ENCODE measurements around the gene ATRAID. TPM values are rescaled to one million over a fixed set of nuclear protein-coding genes. Genes with fewer than 3 reads are reported as not detected.

Gene ATRAID
- total RNA-seq, 1 donor = 216 TPM

DNA sequence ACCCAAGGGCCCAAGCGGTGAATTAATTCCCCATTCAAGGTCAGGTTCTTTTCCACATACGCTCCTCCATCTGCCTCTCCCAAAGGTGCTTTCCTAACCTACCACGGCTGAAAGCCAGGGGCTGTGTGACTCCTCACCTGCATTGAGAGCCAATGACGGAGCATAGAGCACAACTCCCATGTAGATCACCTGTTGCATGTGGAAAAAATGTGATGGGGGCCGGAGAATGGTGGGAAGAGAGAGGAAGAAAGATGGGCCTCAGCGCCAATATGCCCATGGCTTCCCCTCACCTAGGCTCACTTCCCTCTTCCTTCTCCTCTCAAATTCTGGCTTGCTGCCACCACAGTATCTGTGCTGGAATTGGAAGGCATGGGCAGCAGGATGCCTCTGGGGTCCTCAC is 5.5 kb upstream of the ATRAID start:
- DNase-seq (ENCODE audit: low read depth) = no peak
- no peak overlapping the region for H3K4me3 ChIP-seq (ENCODE audit: low read depth, low read length)
- TF ChIP-seq, protein P1, sequence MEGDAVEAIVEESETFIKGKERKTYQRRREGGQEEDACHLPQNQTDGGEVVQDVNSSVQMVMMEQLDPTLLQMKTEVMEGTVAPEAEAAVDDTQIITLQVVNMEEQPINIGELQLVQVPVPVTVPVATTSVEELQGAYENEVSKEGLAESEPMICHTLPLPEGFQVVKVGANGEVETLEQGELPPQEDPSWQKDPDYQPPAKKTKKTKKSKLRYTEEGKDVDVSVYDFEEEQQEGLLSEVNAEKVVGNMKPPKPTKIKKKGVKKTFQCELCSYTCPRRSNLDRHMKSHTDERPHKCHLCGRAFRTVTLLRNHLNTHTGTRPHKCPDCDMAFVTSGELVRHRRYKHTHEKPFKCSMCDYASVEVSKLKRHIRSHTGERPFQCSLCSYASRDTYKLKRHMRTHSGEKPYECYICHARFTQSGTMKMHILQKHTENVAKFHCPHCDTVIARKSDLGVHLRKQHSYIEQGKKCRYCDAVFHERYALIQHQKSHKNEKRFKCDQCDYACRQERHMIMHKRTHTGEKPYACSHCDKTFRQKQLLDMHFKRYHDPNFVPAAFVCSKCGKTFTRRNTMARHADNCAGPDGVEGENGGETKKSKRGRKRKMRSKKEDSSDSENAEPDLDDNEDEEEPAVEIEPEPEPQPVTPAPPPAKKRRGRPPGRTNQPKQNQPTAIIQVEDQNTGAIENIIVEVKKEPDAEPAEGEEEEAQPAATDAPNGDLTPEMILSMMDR (IDR thresholded peaks at IDR 0.05; ENCODE audit: insufficient read depth, low read length) = no peak

DNA sequence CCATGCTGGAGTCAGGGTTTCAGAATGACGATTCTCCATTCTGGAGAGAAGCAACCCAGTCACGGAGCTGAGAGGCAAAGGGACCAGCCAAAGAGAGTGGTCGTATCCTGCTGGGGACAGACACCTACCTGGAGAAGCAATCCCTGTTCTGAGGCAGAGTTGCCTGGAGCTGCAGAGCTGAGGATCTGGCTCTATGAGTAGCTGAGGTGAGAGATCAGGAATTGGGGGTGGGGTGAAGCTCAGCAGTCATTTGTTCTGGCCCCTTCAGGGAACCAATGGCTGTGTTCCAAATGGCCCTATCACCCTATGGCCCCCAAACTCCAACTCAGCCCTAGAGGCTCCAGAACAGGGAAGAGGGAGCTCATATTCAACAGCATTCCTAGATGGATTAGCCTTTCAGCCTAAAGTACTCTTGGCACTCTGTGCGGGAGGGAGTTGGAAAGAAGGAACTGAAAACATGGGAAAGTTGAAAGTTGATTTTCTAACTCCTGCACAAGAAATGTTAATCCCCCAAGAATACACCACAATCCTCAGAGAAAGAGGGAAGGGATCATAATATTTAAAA is 3.3 kb upstream of the ATRAID start:
- no peak overlapping the region for H3K4me3 ChIP-seq (ENCODE audit: low read depth, low read length)
- TF ChIP-seq, protein P1 (IDR thresholded peaks at IDR 0.05; ENCODE audit: insufficient read depth, low read length) = no peak
- no peak for DNase-seq (ENCODE audit: low read depth)

DNA sequence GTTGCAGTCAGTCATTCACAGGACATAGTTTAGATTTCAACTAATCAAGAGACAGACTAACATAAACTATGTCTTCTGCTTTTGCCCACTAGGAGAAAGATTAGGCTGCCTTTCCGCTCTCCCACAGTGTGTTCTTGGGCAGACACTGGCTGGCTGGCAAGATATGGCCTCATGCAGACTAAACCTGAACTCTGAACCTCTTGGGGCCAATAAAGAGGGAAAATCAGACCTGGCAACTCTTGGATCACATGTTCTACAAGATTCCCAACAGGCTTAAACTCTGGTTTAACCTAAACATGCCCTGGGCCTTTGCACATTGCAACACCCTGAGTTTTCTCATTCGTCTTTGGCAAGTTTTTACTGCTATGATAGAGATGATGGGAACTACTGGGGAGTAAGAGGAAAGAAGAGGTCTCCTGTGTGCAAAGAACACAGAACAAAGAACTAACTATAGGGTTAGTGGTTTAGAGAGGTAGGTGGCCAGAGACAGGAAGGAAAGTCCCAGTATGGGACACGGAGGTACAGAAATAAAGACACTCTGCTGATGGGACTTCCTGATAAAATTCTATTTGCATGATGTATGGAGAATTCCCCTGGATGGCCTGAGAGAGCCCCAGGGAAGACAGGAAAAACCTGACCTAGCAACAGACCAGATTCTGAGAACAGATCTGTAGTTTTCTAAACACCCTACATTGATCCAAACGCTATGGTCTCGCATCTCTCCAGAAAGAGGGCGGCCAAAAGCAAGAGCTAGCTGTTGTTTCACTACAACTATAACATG is 2.0 kb upstream of the ATRAID start:
- no peak overlapping the region for H3K4me3 ChIP-seq (ENCODE audit: low read depth, low read length)
- TF ChIP-seq, protein P1 (IDR thresholded peaks at IDR 0.05; ENCODE audit: insufficient read depth, low read length) = no peak
- no peak for DNase-seq (ENCODE audit: low read depth)

- no peak for DNase-seq (ENCODE audit: low read depth)
- TF ChIP-seq, protein P1 (IDR thresholded peaks at IDR 0.05; ENCODE audit: insufficient read depth, low read length) = no peak
- H3K4me3 ChIP-seq (ENCODE audit: low read depth, low read length) = peak overlapping the region; percentile 88
These were observed 449 bp upstream of the ATRAID start for GRCh38 chr2:27211241-27211942.

DNA sequence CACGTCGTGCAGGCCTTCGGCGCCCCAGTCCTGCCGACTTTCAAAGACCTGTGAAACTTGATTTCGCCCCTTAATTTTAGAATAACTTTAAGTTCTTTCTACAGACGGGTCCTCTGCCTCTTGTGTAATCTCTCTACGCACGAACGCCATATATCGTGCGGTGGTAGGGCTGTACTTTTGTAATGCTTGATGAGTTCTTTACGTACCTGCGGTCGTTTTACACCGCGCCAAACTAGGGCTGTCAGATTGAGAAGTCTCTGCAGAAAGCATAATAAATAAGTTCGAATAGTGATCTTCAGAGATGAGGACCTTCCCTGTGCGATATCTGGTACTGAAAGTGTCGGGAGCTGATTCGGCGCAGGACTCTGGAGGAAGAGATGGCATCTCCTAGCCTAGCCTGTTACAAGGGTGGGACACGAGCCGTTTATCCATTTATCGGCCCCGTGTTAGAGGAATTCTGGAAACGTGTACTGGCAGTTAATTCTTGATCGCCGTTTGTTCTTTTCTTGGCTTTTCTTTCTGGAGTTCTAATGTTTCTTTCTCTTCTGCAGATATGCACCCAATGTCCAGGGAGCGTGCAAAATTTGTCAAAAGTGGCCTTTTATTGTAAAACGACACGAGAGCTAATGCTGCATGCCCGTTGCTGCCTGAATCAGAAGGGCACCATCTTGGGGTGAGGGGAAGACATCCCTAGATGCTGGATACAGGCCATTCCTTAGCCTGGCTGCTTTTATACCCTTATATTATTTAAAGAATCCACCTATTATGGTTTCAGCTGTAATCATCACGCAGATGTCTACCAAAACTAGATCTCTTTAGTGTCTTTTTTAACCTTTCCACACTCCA is 1.0 kb downstream of the ATRAID start:
- TF ChIP-seq, protein P1 (IDR thresholded peaks at IDR 0.05; ENCODE audit: insufficient read depth, low read length) = no peak
- H3K4me3 ChIP-seq (ENCODE audit: low read depth, low read length) = peak overlapping the region; percentile 88
- DNase-seq (ENCODE audit: low read depth) = peak; percentile 77

DNA sequence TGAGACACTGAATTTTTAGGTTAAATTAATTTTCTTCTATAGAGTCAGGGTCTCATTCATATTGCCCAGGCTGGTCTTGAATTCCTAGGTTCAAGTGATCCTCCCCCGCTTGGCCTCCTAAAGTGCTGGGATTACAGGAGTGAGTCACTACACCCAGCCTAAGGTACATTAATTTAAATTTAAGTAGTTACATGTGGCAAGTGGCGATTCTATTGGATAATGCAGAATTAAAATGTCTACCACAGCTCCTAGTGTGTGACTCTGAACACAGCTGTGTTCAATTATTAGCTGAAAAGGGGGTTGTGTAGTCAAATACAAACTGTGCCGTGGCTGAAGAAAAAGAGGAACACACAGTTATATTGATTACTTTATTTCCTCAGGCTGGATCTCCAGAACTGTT is 3.1 kb downstream of the ATRAID start:
- TF ChIP-seq, protein P1 (IDR thresholded peaks at IDR 0.05; ENCODE audit: insufficient read depth, low read length) = no peak
- no peak for DNase-seq (ENCODE audit: low read depth)

More for the DNA sequence above, 3.1 kb downstream of the ATRAID start:
- H3K4me3 ChIP-seq (ENCODE audit: low read depth, low read length) = no peak overlapping the region
